PFSK-1 (cell line): ENCODE results near the gene PRDM15.

ENCODE experiments used
- FOXP2 ChIP-seq: optimal IDR thresholded peaks from 2 replicates; pipeline ENCODE3; 2011; ENCODE audit warnings: borderline replicate concordance, control low read depth, inconsistent platforms; ENCODE audit not compliant: insufficient read depth; ENCODE audit errors: extremely low read length, extremely low read depth
- POLR2AphosphoS5 ChIP-seq: IDR thresholded peaks from 2 replicates; pipeline ENCODE4 v1.6.1; 2012; ENCODE audit warnings: low read depth, mild to moderate bottlenecking, control low read depth, low read length, moderate library complexity
- REST ChIP-seq, 2 experiments: IDR thresholded peaks; 2 replicates each; pipeline versions ENCODE4 v1.6.1 to v1.8.0; 2011 to 2012; ENCODE audit warnings: low read depth in 2 of 2, low read length in 2 of 2, control low read depth in 1 of 2, inconsistent platforms in 1 of 2, mild to moderate bottlenecking in 1 of 2, moderate library complexity in 1 of 2; ENCODE audit not compliant: insufficient read depth in 1 of 2
- SIN3A ChIP-seq: IDR thresholded peaks from 2 replicates; pipeline ENCODE4 v1.6.1; 2012; ENCODE audit warnings: mild to moderate bottlenecking, low read length, moderate library complexity, borderline replicate concordance; ENCODE audit not compliant: insufficient read depth
- TAF1 ChIP-seq: IDR thresholded peaks from 2 replicates; pipeline ENCODE4 v1.6.1; 2012; ENCODE audit warnings: low read length, control low read depth, borderline replicate concordance; ENCODE audit not compliant: insufficient read depth

The PRDM15 gene

GRCh38 chr21:41804381-41804780 is 74.8 kb downstream of the PRDM15 start:
- TF ChIP-seq POLR2AphosphoS5, result no peak
- no peak for TF ChIP-seq SIN3A
- TF ChIP-seq REST (IDR thresholded peaks at IDR 0.05; ENCODE audit: insufficient read depth in 1 of 2, low read depth in 2 of 2, low read length in 2 of 2), result no peak
- TF ChIP-seq FOXP2, result no peak
- TF ChIP-seq TAF1, result no peak

- TF ChIP-seq POLR2AphosphoS5 (no peak), TAF1 (no peak), SIN3A (no peak), REST (IDR thresholded peaks at IDR 0.05; ENCODE audit: insufficient read depth in 1 of 2, low read depth in 2 of 2, low read length in 2 of 2) (no peak), FOXP2 (no peak)
Measured at GRCh38 chr21:41803316-41803715, 75.8 kb downstream of the PRDM15 start.

GRCh38 chr21:41802684-41803083 is 76.5 kb downstream of the PRDM15 start:
- TF ChIP-seq REST (IDR thresholded peaks at IDR 0.05; ENCODE audit: insufficient read depth in 1 of 2, low read depth in 2 of 2, low read length in 2 of 2), result no peak
- TF ChIP-seq POLR2AphosphoS5, result no peak
- TF ChIP-seq FOXP2, result no peak
- TF ChIP-seq TAF1, result no peak

- TF ChIP-seq REST (IDR thresholded peaks at IDR 0.05; ENCODE audit: insufficient read depth in 1 of 2, low read depth in 2 of 2, low read length in 2 of 2), result no peak
- no peak for TF ChIP-seq FOXP2
- TF ChIP-seq SIN3A, result no peak
- TF ChIP-seq TAF1, result no peak
- TF ChIP-seq POLR2AphosphoS5, result no peak
Measured at GRCh38 chr21:41802198-41802584, 77.0 kb downstream of the PRDM15 start.
